HG03571 (cell line): ENCODE data around the gene CDHR5.
"Not testable (repeated sequence)": the region's sequence is repeated elsewhere in the genome, so short reads cannot be mapped to it uniquely, and the experiment has no call there.

Source experiments
- ATAC-seq: cut with Tn5 transposase; IDR thresholded peaks from one replicate; pipeline ENCODE4 v1.9.1; 2021; ENCODE audit not compliant: unreplicated experiment

Gene CDHR5

GRCh38 chr11:624705-625635 is at the start of gene CDHR5:
TSS of gene CDHR5 (minus strand) at chr11:624955. CDS start at chr11:624902, 53 bp downstream.
- ATAC-seq, result no peak

- no peak for ATAC-seq
Observed at GRCh38 chr11:674406-674805, 49.7 kb upstream of the CDHR5 start.

- no peak for ATAC-seq
Observed at GRCh38 chr11:673866-674265, 49.1 kb upstream of the CDHR5 start.

- no peak for ATAC-seq
Observed at GRCh38 chr11:665704-666281, 41.0 kb upstream of the CDHR5 start.

GRCh38 chr11:665062-665703 is 40.4 kb upstream of the CDHR5 start:
- ATAC-seq, result no peak

- ATAC-seq, result no peak
Observed at GRCh38 chr11:662689-663274, 38.0 kb upstream of the CDHR5 start.

GRCh38 chr11:660681-661444 is 36.1 kb upstream of the CDHR5 start:
- ATAC-seq, result no peak

- no peak for ATAC-seq
Observed at GRCh38 chr11:660281-660680, 35.5 kb upstream of the CDHR5 start.

- ATAC-seq, result no peak
Observed at GRCh38 chr11:659532-660085, 34.9 kb upstream of the CDHR5 start.

GRCh38 chr11:657691-658126 is 33.0 kb upstream of the CDHR5 start:
- ATAC-seq, result no peak

GRCh38 chr11:656866-657265 is 32.1 kb upstream of the CDHR5 start:
- no peak for ATAC-seq

GRCh38 chr11:656426-656825 is 31.7 kb upstream of the CDHR5 start:
- ATAC-seq, result no peak

- no peak for ATAC-seq
Observed at GRCh38 chr11:655036-655726, 30.4 kb upstream of the CDHR5 start.

- ATAC-seq, result not testable (repeated sequence)
Observed at GRCh38 chr11:654444-654843, 29.7 kb upstream of the CDHR5 start.

GRCh38 chr11:653837-654236 is 29.1 kb upstream of the CDHR5 start:
- ATAC-seq, result no peak

- not testable (repeated sequence) for ATAC-seq
Observed at GRCh38 chr11:653136-653535, 28.4 kb upstream of the CDHR5 start.

GRCh38 chr11:650482-650881 is 25.7 kb upstream of the CDHR5 start:
- ATAC-seq, result no peak

GRCh38 chr11:647672-648158 is 23.0 kb upstream of the CDHR5 start:
- not testable (repeated sequence) for ATAC-seq

- no peak for ATAC-seq
Observed at GRCh38 chr11:646214-646613, 21.5 kb upstream of the CDHR5 start.

- ATAC-seq, result no peak
Observed at GRCh38 chr11:645536-645935, 20.8 kb upstream of the CDHR5 start.
